NCI-H2029 (cell line): ENCODE results near the gene MYCBP2.
A peak's percentile ranks its signal among the peaks of the same experiment; 100 is the strongest.
"Not testable (repeated sequence)": the region's sequence is repeated elsewhere in the genome, so short reads cannot be mapped to it uniquely, and the experiment has no call there.

Experiments
- DNase-seq: peaks from one replicate; lab custom pipeline; 2025; lab: John Stamatoyannopoulos, UW

Gene MYCBP2

GRCh38 chr13:77335543-77335942 lies 8.6 kb upstream of the MYCBP2 start:
- no peak for DNase-seq

GRCh38 chr13:77333594-77333993 lies 6.7 kb upstream of the MYCBP2 start:
- DNase-seq = no peak

- no peak for DNase-seq
These were observed 4.5 kb upstream of the MYCBP2 start for GRCh38 chr13:77331421-77331820.

- no peak for DNase-seq
These were observed 3.2 kb upstream of the MYCBP2 start for GRCh38 chr13:77329911-77330584.

GRCh38 chr13:77329133-77329910 lies 2.4 kb upstream of the MYCBP2 start:
- peak; percentile 73 for DNase-seq

GRCh38 chr13:77328819-77329132 lies 1.9 kb upstream of the MYCBP2 start:
- no peak for DNase-seq

GRCh38 chr13:77325371-77325980 lies 1.4 kb downstream of the MYCBP2 start:
- no peak for DNase-seq

- DNase-seq = no peak
These were observed 3.0 kb downstream of the MYCBP2 start for GRCh38 chr13:77323858-77324257.

- no peak for DNase-seq
These were observed 7.4 kb downstream of the MYCBP2 start for GRCh38 chr13:77319536-77319935.

- no peak for DNase-seq
These were observed 8.2 kb downstream of the MYCBP2 start for GRCh38 chr13:77318741-77319140.

- no peak for DNase-seq
These were observed 10.5 kb downstream of the MYCBP2 start for GRCh38 chr13:77316430-77316829.

- not testable (repeated sequence) for DNase-seq
These were observed 11.4 kb downstream of the MYCBP2 start for GRCh38 chr13:77315509-77315908.

GRCh38 chr13:77313923-77314322 lies 13.0 kb downstream of the MYCBP2 start:
- no peak for DNase-seq

- no peak for DNase-seq
These were observed 14.6 kb downstream of the MYCBP2 start for GRCh38 chr13:77312311-77312710.

GRCh38 chr13:77310579-77311279 lies 16.2 kb downstream of the MYCBP2 start:
- no peak for DNase-seq

GRCh38 chr13:77310161-77310560 lies 16.7 kb downstream of the MYCBP2 start:
- no peak for DNase-seq

GRCh38 chr13:77309254-77309653 lies 17.6 kb downstream of the MYCBP2 start:
- DNase-seq = no peak

GRCh38 chr13:77306458-77306857 lies 20.4 kb downstream of the MYCBP2 start:
- DNase-seq = no peak

- no peak for DNase-seq
These were observed 21.6 kb downstream of the MYCBP2 start for GRCh38 chr13:77305266-77305665.

- DNase-seq = no peak
These were observed 26.5 kb downstream of the MYCBP2 start for GRCh38 chr13:77300176-77301037.

- DNase-seq = no peak
These were observed 27.3 kb downstream of the MYCBP2 start for GRCh38 chr13:77299587-77299986.

- DNase-seq = no peak
These were observed 28.5 kb downstream of the MYCBP2 start for GRCh38 chr13:77298426-77298825.
